HG02642 (cell line): ENCODE data around the gene SLC6A11.

ENCODE experiments used
- ATAC-seq: cut with Tn5 transposase; IDR thresholded peaks from one replicate; pipeline ENCODE4 v1.9.1; 2021; ENCODE audit warnings: mild to moderate bottlenecking; ENCODE audit not compliant: unreplicated experiment, poor library complexity

Gene SLC6A11

DNA sequence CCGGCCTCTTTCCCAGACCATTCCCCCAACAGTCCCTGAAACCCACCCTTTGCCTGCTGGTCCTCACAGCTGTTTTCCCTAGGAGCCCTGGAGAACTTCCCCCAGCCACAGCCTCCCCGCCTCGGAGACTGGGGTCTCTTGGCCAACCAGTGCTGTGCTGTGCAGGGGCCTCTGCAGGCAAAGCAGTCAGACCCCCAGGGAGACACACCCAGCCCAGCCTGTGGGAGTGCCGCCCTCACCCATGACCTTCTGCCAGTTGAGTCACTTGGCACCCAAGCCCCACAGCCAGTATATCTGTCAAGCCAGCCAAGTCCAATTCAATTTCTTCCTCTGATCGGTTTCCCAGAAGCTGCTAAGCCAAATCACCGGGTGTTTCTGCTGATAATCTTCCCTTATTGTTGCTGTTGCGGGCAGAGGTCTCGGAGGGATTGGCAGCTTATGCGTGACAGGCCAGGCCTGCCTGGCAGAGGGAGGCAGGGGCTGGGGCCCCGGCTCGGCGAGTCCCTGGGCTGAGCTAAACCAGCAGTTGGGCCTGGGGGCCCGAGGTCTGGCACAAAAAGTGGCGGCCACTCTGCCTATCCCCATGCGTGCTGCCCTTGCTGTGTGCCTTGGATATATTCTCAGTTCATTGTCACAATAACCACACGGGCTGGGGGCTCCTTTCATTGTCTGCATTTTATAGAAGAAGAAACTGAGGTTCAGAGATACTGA, 110.9 kb downstream of the SLC6A11 start:
- ATAC-seq = no peak

DNA sequence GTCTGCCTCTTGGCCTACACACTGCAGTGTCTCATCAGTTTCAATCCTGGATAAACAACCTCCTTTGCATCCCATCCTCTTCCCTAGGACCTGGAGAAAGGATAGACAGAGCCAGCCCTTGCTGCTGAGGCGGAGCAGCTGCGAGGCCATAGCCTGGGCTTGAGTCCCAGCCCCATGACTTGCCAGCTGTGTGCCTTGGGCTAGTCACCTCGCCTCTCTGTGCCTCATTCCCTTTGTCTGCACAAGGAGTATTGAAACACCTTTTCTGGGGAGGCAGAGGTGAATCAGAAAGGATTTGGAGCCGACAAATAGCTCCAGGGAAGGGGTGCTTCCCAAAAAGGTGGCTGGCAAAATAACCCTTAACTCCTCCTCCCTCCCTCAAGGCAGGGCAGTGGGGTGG, 111.5 kb downstream of the SLC6A11 start:
- ATAC-seq = no peak

DNA sequence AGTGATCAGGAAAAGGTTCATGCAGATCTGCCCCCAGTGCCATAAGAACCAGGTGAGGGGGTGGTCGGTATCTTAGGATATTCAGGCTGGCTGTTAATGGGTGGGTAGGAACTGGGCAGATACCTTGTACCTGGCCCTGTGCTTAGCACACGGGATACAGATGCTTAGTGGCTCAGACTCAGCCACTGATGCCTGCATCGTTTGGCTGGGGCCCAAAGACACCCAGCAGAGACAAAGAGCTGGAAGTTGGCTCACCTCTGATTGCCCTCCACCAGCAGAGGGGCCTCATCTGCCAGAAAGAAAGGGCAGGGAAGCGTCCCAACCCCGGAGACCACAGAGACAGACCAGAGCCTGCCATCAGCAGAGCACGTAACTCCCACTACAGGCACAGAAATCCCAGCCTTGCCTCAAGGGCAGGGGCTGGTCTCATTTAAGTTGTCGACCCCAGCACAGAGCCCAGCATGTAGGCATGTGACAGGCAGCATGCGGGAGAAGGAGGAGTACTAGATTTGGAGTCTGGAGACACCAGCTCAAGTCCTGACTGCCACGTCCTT, 112.5 kb downstream of the SLC6A11 start:
- ATAC-seq = no peak

DNA sequence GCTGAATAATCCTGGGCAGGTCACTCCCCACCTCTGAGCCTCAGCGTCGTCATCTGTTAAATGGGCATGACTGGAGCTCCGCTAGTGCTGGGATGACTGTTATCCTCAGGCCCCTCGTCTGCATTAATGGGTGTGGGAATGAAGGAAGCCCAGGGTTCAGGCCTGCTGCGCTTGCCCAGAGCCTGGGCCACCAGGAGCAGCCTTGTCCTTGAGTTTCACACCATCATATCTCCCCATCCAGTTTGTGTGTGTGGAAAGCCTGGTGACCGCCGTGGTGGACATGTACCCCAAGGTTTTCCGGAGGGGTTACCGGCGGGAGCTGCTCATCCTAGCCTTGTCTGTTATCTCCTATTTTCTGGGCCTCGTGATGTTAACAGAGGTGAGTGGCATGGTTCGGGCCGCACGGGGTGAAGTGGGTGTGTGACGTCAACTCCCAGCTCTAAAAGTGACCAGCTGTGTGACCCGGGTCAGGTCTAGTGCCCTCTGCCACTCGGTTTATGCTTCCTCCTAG, 113.0 kb downstream of the SLC6A11 start:
- no peak for ATAC-seq

DNA sequence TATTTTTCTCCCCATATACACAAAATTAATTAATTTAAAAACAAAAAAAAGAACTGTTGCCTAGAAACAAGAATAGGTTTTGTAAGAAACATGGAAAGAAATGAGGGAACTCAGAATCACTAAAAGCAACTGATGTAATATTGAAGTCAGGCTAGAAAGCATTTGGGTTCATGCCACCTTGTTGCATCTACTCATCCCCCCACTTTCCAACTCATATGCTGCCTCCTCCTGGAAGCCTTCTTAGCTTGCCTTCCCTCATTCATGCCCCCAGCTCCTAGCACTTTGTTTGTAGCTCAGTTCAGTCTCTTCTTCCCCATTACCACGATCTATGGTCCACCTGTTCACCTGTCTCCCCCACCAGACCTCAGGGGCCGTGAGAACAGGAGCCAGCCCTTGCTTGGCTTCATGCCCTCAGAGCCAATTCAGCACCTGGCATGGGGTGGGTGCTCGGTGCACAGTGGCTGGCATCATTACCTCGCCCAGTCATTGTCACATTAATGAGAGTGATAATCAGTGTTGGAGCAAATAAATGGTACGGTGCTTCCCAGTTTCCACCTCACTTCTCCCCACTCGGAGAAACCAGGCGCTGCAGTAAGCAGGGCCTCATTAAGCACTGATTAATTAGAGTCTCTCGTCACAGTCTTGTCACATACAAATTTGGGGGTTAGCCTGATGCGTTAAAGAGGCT, 114.1 kb downstream of the SLC6A11 start:
- ATAC-seq = no peak

DNA sequence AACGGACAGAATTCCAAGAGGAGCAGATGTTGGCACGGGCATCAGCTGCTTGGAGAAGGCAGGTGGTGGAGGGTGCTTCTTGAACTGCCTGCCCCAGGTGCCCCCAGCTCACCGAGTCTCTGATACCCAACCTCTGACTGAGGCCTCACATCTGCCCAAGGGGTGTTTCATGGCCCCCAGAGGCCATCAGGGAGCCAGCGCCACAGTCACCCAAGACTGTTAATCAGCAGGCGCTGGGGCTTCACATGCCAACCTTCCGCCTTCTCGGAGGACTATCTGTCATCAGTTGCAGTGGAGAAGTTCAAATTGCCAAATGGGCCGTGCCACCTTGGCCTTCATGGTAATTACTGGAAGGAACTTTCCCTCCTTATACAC, 114.6 kb downstream of the SLC6A11 start:
- ATAC-seq = no peak

DNA sequence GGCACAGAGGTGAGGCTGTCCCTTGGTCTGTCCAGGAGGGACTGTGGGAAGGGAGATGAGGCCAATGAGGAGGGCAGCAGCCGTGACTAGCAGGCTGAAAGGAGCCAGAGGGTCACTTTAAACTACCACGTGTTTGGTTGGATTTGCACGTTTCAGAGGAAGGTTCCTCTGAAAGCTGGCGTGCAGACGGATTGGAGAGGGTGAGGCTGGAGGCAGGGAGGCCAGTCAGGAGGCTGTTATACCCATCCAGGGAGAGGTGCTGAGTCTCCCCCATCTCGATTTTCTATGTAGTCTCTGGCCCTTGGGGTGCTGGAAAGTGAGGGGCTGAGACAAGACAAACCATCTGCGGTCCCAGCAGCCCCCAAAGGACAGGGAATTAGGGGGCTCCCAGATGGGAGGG, 116.6 kb downstream of the SLC6A11 start:
- no peak for ATAC-seq

DNA sequence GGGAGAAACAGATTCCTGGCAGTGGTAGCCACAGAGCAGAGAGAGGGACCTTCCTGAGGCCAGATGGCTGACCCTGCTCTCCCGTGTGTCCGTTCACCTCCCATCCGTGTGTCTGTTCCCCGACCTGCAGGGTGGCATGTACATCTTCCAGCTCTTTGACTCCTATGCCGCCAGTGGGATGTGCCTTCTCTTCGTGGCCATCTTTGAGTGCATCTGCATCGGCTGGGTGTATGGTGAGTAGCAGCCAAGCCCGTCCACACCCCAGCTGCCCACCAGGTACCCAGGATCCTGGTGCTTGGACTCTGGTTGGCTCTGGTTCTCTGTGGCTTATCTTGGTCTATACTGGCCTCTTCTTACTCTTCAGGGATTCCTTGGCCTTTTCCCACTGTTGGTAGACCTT, 117.0 kb downstream of the SLC6A11 start:
- ATAC-seq = no peak

DNA sequence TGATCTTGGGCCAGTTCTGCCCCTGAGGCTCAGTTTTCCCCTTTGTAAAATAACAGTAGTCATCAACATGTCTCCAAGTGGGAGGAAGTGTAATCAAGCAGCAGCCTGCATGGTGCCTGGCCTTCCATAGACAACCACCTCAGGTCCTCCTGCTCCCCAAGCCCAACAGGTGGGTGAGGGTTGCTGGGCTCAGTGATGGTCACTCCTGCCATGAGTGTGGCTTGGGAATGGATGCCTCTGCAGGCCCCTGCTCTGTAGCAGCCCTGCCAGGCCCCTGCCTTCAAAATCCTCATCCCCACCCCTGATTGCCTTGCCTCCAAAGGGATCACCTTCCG, 117.4 kb downstream of the SLC6A11 start:
- ATAC-seq = no peak

DNA sequence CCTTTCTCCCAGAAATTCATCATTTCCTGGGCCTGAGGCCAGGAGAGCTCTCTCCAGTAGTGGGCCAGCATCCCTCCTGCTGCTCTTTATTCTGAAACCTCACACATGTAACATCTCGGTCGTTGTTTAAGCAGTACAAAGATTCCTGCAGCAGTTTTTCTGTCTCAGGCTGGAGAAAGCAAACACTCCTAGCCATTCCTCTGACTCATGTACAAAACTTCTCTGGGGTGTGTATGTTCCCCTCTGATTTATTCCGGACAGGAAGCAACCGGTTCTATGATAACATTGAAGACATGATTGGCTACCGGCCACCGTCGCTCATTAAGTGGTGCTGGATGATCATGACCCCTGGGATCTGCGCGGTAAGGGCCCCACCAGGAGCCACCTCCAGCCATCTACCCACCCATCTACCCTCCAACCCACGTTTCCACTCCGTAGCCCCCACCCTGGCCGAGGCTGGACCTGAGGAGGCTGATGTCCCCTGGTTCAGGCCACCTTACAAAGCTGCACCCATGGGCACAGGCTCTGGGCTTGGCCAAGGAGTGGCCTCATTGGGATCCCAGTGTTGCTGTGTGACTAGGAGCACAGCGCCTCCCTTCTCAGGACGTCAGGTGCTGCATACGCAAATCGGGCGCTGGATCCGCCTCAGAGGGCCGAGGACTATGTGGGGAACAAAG, 117.9 kb downstream of the SLC6A11 start:
- ATAC-seq = no peak

DNA sequence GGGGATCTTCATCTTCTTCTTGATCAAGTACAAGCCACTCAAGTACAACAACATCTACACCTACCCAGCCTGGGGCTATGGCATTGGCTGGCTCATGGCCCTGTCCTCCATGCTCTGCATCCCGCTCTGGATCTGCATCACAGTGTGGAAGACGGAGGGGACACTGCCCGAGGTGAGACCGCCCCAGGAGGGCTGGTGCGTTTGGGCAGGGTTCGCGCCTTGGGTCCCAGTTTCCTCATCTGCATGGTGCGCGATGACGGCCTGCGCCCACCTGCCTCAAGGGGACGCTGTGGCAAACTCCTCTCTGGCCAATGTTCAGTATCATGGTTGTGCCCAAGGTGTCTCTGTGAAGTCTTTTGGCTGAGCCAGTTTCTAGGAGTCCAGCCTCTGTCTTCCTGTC, 119.0 kb downstream of the SLC6A11 start:
- no peak for ATAC-seq

DNA sequence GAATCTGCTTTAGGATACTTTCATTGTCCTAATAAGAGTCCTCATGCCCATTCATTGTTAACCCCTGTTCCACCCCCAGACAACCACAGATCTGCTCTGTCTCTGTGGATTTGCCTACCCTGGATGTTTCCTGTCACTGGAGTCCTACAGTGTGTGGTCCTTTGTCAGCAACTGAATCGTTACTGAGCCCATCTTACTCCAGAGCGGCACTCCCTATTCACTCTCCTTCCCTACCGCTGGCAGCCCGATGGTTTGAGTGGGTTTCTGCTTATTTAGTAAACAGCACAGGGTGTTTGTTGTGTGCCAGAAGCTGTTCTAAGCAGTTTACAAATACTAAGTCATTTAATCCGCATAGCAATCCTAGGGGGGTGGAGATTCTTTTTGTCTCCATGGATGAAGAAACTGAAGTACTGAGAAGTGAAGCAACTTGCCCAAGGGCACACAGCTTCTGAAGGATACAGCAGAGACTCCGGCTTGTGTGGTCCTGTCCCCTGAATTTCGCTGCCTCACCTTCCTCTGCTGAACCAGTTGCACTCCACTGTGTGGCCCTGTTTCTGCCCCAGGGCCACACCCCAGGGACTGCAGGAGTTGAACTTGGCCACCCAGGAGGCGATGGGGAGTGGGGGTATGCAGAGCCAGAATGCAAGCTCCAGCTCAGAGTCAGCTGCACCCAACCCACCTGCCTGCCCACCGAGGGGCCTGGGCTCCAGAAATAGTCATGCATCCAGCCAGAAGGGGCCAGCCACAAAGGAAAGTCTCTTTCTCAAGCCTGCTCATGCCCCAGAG, 120.0 kb downstream of the SLC6A11 start:
- ATAC-seq = no peak

DNA sequence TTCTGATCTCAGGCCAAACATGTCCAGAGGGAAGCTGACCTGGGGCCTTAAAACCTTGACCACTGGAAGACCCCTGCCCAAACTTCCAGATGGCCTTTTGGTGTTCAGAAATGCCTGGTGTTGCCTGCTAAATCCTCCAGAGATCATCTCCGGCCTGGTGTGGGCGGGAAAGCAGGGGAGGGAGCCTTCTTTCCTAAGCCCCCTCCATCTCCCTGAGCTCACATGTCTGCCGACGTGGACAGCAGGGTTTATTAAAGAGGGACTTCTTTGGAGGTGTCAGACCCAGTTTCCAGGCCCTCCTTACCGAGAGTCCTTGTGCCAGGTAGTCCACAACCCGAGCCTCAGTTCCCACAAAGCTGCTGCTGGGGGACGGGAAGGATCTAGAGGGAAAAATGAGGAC, 120.7 kb downstream of the SLC6A11 start:
- ATAC-seq = no peak

DNA sequence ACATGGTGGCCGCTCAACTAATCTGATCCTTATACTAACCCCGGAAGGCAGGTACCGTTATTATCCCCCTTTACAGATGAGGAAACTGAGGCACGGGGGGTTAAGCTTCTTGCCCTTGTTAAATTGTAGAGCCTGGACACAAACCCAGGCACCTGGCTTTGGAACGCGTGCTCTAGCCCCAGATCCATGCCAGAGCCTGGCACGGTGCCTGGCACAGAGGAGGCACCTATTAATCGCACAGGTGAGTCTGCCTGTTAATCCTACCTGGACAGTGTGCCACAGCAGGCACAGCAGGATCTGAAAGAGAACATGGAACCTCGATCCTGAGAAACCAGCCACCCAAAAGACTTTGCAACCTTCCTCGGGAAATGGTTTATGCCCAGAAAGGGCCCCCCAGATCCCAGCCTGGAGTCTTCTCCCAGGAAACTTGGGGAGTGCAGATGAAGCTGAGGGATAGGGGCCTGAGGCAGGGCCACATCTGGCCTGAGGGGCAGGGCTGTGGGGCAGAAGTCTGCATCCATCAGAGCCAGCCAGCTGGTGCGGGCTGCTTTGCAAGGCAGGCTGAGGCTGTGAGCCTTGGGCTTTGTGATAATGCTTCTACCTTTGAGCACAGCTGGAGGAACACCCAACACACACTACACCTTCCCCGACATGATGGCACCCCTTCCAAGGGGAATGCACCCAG, 121.3 kb downstream of the SLC6A11 start:
- no peak for ATAC-seq

DNA sequence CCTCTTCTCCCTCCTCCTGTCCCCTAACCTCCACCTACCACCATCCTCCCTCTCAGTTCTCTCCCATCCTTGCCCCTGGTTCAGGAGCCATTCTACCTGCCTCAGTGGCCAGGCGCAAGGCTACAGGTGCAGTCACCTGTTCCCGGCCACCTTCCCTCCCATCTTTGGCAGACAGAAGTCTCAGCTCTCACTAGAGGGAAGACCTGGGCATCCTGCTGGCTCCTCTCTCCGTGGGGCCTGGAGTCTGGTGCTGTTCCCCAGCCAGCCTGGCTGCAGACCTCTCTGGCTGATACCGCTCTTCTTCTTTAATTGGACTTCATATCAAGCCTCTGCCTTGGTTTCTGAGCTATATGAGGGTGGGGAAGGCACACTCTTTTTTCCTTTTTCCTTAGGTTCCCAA, 123.5 kb downstream of the SLC6A11 start:
- no peak for ATAC-seq

DNA sequence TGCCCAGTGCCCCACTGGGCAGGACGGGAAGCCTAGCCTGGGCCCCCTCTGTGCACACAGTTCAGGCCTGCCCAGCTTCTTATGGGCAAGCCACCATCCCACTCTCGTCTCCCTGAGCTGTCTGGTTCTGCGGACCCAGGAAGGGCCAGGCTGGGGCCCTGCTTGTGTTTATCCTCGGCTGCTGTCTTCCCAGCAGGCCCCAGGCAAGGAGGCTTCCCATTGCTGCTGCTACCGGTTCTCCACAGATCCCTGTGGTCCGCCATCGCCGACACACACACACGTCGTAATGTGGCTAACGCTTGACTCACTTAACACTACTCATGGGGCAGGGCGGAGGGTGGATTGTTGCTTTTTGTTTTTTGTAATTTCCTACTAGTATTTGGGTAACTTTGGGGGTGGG, 124.1 kb downstream of the SLC6A11 start:
- no peak for ATAC-seq

DNA sequence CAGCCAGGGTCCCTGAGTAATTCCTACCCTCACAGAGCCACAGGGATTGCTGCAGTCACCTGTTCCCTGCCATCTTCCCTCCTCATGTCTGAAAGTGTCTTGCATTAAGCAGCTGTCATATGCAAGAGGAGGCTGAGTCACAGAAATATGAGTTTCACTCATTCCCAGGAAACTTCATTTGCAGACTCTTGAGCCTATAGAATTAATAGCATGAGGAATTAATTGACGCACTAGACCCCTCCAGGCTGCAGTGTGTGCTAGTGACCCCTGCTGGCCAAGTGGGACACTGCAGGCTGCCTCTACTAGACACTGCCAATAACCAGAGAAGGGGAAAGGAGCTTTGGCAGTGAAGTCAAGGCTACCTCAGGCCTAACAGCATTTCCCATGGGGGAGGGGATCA, 125.9 kb downstream of the SLC6A11 start:
- no peak for ATAC-seq

DNA sequence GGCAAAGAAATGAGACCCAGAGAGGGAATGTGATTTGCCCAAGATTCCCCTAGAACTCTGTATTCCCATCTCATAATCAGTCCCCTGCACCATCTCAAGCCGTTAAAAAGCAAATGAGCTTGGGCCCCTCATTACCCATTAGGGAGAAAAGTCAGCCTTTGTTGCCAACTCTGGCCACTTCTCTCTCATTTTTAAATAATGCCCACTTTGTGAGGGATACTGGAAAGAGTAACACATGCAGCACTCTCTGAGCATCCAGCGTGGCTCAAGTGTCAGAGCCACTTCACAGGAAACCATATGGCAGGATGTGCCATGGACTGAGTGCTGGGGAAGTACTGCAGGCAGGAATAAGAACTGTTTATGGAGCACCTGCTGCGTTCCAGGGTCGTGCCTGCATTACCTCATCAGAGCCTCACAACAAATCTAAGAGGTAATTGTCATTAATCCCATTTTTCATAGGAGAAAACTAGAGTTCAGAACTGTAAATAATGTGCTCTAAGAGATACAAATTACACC, 126.7 kb downstream of the SLC6A11 start:
- no peak for ATAC-seq

DNA sequence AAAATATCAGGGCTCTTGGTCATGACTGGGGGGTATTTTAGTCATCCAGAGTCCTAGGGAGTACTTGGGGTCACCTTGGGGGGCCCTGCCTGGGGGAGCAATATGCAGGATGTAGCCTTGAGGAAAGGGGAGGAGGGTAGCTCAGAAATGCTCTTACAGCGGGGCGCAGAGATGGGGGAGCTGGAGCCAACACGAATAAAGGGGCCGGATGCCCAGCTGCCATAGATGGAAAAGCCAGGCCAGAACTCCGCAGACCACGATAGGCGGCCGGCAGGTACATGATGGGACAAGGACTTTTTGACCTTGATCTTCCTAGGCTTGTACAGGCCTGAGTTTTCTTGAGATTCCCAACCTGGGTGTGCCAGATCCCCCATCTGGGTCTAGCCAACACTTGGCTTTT, 128.8 kb downstream of the SLC6A11 start:
- ATAC-seq = no peak
